ENCODE data around the gene MFSD12.

- TF ChIP-seq CTCF (IDR thresholded peaks at IDR 0.05; ENCODE audit: low read depth, low read length) (no peak), POLR2A (IDR thresholded peaks at IDR 0.05; ENCODE audit: extremely low read depth, insufficient read length) (no peak)
Observed at GRCh38 chr19:3575260-3575741, 17.9 kb upstream of the MFSD12 start.
